TTC549 (cell line): Measurements from ENCODE around the gene PI4KB.
A peak's percentile ranks its signal among the peaks of the same experiment; 100 is the strongest.

Source experiments
- FAIRE-seq: peaks from 2 replicates; lab custom pipeline; 2012; peaks lifted over from hg19 to GRCh38; lab: Jason Lieb, UNC

The PI4KB gene

DNA sequence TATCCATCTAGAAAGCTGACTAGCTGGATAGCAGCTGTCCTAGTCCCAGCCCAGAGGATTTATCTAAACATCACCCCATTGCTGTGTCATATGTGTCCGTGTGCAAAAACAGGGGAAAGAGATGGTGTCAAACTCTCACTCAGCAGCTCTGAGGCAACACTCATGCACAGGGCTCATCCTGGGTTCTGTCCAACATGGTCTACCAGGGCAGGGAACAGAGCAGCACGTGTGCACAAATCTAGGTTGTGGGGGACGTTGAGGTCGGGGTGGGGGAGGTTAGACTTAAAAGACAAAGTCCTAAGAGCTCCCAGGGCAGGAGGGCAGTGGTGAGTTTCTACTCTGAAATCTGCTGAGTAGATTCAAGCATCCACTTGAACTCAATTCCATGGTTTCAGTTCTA is 16.2 kb downstream of the PI4KB start:
- no peak for FAIRE-seq

DNA sequence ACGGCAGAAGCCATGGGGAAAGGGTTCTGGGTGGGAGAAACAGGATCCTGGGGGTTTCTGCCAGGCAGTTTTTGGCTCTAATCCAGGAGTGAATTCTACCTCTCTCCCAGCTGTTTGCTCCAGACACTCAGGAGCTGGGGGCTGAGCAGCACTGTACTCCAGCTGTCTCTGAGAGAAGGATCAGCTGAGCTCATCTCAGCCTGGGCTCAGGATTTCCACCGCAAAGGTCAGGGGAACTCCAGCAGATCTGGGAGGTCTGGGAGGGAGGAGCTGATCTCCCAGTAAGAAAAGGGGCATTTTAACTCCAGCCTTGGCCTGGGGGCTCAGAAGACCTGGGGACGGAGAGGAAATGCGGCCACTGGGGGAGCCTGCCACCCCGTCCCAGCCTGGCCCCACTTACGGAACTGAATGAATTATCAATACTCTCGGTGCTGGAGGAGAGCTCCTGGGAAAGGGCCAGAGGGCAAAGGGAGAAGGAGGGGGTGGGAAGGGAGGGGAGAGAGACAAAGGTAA is 17.3 kb downstream of the PI4KB start:
- FAIRE-seq = no peak

DNA sequence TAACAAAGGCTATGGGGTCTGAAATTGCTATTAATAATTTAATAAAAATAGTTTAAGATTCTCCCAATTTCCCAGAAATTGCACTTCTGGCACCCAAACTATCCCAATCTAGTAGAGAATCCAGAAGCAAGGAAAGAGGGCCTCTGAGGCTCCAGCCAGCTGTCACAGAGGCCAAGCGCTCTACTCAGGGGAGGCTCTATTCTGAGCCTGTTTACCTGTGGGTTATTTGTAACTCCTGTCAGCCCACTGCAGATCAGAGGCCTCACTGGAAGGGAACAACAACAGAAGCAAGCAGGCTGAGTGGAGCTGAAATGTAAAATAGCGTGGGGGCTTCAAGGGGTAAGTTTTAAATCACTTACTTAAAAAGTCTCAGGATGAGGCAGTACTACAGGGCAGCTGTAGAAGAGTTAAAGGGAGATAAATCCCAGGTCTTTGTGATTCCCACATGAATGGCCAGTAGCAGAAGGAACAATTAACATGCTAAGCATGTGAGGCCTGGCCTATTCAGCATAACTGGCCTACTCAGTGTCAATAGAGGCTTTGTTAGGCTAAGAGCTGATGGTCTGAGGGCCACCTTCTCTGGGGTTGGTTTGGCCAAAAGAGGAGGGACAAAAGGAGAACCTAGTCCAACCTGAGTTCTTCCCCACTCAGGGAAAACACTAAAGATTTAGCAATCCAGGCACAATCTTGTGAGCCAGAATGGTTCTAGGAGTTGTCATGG is 32.3 kb downstream of the PI4KB start:
- no peak for FAIRE-seq

DNA sequence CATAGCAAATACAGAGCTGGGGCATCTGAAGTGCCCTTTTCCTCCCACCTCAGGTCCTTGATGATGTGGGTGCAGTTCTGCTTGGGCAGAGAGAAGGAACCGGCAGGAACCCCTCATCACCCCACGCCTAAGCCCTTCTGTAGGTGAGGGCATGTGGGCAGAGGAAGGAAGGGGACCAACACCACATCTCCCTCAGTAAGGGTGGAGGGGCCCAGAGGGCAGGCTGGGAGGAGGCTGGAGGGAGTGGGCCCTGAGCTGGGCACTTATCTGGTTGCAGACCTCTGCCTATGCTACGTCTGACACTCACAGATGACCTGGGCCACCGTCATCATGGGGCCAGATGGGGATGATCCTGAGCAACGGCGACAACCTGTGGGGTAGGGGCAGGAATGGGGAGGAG is 34.1 kb downstream of the PI4KB start:
- no peak for FAIRE-seq

DNA sequence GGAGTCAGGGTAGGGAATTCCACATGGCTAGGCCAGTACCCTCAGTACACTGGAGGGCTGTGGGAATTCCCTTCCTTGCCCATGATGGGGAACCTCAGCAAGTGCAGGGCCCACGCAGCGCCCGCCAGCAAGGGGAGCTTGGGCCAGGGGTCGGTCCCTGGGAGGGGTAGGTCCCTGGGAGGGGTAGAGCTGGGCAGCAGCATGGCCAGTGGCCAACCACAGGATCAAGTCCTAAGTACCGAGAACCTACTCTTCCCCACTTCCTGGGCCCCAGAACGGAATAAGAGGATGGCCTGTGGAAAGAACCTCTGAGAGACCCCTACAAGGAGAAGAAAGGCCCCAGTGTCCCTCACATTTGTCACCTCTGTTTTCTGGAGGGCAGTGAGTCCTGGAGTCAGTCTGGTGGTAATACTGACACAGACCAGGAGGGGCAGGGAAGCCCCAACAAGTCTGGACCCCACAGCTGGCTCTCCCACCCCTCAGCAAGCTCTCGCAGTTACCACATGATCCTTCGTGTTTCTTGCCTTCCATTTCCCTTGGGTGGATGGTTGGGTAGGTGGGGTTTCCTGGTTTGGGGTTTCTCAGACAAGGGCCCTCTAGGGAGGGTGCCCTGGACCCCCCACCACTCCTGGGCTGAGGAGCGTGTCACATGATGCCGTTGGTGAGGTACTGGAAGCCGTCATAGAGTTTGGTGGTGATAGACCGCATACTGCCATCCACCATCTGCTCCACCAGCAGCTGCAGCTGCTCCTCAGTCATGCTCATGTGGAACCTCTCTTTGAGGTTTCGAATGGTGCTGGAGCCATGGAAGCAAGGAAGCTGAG is 34.8 kb downstream of the PI4KB start:
- FAIRE-seq = no peak

DNA sequence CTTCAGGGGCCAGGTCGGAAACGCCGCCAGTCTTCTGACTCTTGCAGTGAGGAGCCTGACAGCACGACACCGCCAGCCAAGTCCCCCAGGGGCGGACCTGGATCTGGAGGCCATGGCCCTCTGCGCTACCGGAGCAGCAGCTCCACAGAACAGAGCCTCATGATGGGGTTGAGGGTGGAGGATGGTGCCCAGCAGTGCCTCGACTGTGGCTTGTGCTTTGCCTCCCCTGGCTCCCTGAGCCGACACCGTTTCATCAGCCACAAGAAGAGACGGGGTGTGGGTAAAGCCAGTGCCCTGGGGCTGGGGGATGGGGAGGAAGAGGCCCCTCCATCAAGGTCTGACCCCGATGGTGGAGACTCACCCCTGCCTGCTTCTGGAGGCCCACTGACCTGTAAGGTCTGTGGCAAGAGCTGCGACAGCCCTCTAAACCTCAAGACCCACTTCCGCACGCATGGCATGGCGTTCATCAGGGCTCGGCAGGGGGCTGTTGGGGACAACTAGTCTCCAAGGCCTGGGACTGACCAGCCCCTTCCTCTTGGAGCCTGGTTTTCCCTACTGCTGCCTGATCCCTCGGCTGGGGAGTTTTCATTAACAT is 36.4 kb downstream of the PI4KB start:
- no peak for FAIRE-seq

DNA sequence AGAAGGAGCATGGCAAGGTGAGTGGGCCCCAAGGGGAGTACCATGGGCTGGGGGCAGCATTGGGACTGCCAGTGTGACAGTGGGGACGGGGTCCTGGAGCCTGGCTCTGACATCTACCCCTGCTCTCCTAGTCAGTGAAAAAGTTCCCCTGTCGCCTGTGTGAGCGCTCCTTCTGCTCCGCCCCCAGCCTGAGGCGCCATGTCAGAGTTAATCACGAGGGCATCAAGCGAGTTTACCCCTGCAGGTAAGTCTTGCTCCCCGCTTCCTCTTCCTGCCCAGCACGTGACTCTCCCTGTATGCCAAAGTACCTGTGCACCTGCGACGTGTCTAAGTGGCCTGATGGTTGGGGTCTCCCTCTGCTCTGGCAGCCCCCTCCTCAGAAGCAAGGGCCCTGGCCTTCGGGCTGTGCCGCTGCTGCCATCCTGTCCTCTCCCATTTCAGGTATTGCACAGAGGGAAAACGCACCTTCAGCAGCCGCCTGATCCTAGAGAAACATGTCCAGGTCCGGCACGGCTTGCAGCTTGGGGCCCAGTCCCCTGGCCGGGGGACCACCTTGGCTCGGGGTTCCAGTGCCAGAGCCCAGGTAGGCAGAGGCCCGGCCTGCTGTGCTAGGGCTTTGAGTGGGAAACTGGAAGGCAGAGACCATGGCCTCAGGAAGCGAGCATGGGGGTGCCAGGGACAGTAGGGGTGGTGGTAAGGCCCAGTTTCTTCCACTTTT is 37.1 kb downstream of the PI4KB start:
- no peak for FAIRE-seq

DNA sequence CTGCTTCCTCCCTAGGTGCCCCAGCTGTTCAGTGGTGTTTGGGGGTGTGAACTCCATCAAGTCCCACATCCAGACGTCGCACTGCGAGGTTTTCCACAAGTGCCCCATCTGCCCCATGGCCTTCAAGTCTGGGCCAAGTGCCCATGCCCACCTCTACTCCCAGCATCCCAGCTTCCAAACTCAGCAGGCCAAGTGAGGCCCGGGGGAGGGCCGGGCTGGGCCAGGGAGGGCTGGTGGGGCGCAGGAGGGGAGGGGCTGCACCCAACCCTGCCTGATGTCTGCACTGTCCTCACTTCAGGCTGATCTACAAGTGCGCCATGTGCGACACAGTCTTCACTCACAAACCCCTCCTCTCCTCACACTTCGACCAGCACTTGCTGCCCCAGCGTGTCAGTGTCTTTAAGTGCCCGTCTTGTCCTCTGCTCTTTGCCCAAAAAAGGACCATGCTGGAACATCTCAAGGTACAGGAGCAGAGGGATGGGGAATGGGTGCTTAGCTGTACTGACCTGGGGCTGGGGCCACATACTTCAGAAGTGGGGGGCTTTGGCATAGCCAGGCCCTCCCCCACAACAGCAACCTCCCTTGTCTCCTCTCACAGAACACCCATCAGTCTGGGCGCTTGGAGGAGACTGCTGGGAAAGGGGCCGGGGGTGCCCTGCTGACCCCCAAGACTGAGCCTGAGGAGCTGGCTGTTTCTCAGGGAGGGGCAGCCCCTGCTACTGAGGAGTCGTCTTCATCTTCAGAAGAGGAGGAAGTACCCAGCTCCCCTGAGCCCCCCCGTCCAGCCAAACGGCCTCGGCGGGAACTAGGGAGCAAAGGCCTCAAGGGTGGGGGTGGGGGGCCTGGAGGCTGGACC is 37.9 kb downstream of the PI4KB start:
- no peak for FAIRE-seq

DNA sequence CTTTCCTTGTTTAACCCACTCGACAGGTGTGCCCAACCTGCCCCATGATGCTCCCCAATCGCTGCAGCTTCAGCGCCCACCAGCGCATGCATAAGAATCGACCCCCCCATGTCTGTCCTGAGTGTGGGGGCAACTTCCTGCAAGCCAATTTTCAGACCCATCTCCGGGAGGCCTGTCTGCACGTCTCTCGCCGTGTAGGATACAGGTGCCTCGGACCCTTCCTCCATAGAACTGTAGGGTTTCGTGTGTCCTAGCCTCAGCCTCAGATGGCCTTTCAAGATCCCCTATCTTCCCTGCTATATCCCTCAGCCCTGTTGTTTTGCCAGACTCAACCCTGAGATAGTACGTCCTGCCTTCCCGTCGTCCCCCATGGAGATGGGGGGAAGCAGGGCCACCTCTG is 38.7 kb downstream of the PI4KB start:
- no peak for FAIRE-seq

DNA sequence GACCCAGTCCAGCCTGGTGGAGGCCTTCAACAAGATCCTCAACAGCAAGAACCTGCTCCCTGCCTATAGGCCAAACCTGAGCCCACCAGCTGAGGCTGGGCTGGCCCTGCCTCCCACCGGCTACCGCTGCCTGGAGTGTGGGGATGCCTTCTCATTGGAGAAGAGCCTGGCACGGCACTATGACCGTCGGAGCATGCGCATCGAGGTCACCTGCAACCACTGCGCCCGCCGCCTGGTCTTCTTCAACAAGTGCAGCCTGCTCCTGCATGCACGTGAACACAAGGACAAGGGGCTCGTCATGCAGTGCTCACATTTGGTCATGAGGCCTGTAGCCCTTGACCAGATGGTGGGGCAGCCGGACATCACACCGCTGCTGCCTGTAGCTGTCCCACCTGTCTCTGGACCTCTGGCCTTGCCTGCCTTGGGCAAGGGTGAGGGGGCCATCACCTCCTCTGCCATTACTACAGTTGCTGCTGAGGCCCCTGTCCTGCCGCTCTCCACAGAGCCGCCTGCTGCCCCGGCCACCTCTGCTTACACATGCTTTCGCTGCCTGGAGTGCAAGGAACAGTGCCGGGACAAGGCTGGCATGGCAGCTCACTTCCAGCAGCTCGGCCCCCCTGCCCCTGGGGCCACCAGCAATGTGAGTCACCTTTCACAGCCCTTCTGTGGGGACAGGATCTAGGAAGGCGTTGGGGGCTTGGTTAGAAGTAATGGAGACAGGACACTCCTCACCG is 39.3 kb downstream of the PI4KB start:
- FAIRE-seq = no peak

DNA sequence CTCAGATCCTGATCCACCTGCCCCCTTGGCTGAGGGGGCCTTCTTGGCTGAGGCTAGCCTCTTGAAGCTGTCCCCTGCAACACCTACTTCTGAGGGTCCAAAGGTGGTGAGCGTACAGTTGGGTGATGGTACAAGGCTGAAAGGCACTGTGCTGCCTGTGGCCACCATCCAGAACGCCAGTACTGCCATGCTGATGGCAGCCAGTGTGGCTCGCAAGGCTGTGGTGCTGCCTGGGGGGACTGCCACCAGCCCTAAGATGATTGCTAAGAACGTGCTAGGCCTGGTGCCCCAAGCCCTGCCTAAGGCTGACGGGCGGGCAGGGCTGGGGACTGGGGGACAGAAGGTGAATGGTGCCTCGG is 39.9 kb downstream of the PI4KB start:
- FAIRE-seq = no peak

DNA sequence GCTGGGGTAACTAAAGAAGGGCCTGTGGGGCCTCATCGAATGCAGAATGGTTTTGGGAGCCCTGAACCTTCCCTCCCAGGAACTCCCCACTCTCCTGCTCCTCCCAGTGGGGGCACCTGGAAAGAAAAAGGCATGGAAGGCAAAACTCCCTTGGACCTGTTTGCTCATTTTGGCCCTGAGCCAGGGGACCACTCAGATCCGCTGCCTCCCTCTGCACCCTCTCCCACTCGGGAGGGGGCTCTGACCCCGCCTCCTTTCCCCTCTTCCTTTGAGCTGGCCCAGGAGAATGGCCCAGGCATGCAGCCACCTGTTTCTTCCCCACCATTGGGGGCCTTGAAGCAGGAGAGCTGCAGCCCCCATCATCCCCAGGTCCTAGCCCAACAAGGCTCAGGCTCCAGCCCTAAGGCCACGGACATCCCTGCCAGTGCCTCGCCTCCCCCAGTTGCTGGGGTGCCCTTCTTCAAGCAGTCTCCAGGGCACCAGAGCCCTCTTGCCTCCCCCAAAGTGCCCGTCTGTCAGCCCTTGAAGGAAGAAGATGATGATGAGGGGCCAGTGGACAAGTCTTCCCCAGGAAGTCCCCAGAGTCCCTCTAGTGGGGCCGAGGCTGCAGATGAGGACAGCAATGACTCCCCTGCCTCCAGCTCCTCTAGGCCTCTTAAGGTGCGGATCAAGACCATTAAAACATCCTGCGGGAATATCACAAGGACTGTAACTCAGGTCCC is 40.4 kb downstream of the PI4KB start:
- no peak for FAIRE-seq

DNA sequence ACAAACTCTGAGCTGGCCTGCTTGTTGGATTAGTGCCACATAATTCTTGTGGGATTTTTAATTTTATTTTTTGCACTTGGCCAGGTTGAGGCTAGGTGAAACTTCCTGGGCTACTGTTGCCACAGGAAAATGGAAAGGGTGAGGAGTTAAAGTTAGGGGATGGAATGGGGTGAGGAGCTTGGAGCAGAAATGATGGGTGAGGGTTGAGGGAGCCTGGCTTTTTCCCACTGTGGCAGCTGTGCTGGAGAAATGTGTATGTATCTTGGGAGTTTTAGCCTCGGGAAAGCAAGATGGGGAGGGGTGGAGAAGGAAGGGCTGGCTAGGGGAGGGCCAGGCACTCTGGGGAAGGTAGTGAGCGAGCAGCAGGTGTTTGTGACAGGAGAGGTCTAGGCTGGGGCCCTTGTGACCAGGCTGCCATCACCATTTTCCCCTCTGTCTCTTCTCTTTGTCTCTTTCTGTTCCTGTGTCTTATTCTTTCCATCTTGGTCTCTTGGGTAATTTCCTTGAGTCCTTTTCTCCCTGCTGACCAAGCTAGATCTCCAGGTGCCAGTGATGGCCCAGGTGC is 43.1 kb downstream of the PI4KB start:
- FAIRE-seq = no peak

DNA sequence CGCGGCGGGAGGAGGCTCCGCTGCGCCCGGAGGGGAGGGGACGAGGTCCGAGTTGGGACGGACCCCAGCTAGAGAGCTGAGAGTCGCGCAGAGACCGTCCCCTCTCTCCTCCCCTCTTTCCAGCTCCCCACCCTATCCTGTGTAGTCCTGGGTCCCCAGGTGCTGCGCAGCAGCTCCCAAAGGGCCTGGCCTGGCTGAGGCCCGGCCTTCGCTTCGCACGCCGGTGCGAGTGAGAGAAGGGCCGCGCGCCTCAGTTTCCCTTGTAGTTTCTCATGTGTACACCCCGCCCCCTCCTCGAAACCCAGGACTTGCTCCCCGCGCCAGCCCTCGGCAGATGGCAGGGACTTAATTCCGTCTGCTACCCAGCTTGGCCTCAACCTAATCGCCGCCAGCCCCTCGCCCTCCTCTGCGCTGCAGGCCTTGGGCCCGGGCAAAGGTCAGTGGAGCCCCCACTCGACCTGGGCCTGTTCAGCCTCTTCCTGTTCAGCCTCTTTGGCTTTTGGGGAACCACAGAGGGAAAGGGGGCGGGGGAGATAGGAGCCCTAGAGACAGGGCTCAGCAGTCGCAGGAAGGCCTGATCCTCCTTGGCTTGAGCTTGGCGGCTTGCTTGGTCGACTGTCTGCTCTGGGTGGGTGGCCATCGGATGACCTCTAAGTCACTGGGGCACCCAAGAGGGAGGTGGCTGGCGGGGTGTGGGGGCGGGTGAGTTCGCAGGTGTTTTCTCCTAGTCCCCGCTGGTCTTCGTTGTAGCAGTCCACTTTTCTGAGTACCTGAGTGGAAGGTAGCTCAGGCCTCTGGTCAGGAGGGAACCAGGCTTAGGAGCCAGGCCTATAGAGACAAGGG is 44.1 kb downstream of the PI4KB start:
- FAIRE-seq = no peak

DNA sequence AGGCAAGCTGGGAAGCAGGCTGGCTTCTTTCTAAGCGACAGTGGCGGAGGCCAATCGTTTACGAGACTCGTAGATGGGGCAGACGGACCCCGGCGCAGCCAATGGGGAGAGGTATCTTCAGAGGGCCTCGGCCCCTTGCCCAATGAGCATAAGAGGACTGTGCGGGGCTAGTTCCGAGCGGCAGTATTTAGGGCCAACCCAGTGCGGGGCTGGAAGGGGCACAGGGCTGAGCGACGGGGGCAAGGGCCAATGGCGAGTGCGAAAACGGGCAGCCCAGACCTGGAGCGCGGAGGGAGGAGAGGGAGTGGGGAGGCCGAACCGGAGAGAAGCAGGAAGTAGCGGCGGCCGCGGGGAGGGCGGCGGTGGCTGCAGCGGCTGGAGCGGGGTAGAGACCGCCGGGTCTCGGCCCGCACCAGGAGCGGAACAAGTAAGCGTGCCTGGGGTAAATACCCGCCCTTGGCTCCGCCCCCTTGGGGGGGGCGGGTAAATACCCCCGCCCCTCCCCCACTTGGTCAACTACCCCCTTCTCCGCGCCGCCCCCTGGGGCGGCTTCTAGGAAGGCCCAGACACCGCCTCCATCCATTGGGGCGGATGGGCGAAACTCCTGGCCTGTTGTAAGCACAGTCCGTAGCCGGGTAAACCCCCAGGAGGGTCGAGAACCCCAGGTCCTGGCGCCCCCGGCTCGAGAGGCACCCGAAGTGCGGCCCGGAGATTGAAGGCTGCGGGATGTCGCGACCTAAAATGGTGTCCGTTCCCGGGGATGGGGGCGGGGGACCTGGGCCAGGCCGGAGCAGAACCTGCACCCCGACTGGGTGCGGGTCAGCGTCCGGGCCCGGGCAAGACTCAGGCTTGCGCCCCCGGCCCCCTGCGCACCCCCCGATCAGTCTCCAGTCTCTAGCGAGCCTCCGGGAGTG is 45.0 kb downstream of the PI4KB start, which contains the start of gene ZNF687:
ZNF687 (plus strand) TSS at position 331 of the 914 bp plus-strand sequence. CDS start 3,993 bp downstream, outside the sequence.
- FAIRE-seq = peak; percentile 99

DNA sequence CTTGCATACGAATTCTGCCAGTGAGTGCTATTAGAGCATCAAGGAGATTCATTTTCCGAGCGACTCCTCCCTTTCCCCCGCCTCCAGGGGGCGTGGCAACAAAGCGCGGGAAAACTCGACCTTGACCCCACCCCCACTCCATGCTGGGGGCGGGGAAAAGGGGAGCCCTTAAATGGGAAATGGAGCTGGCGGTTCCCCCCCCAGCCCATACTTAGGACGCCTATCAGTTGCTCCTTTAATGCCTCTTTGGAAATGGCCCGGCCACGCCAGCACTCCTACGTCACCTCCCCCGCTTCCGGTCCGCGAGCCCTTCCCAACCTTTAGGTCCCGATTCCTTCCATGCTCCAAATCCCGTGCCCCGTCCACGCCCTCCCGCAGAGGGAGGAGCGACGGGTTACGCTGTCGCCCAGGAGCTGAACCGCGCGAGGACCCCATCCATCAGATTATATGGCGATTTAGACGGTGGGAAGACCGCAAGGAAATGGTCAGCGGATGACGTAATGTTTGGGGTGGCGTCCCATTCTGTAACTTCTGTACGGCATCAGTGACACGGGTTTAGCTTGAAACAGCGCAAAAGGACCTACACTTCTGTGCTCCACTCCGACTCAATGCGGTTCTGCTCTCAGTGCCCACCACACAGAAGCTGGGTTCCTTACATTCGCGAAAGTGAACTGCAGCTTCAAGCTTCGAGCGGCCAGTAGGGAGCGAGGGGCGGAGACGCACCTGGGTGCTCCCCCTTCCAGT is 45.8 kb downstream of the PI4KB start:
- peak; percentile 98 for FAIRE-seq

DNA sequence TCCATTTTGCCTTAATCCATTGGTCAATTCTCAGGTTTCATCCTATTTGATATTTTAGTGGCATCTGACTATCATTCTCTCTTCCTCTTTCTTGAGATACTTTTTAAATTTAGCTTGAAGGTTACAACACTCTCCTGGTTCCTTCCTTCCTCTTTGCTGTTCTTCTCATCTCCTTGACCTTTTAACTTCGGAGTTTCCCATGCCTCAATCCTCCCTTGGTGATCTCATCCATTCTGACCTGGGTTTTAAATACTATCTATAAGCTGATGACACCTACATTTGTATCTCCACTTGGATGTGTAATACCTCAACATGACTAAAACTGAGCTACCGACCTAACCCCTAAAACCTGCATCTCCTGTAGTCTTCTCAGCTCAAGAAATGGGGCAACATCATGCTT is 50.0 kb downstream of the PI4KB start:
- FAIRE-seq = no peak
